H1 (cell line): ENCODE data around the gene FAF2.

ENCODE experiments used
- EZH2 ChIP-seq: fragments of 200-600 bp; sonication (generic); IDR thresholded peaks from 2 replicates; pipeline ENCODE4 v1.7.1; 2012; ENCODE audit warnings: low read depth, mild to moderate bottlenecking, moderate library complexity, low read length, inconsistent platforms; ENCODE audit not compliant: severe bottlenecking
- NRF1 ChIP-seq: IDR thresholded peaks from 2 replicates; pipeline ENCODE4 v1.6.1; 2011; ENCODE audit warnings: mild to moderate bottlenecking, low read depth, low read length, improper control_type of control experiment
- RFX5 ChIP-seq: IDR thresholded peaks from 2 replicates; pipeline ENCODE4 v1.6.1; 2011; ENCODE audit warnings: low read depth, low read length, improper control_type of control experiment, borderline replicate concordance
- TF ChIP-seq, protein P1 (sequence below), 3 experiments: IDR thresholded peaks; 1 replicate in 2 of 3; 2 replicates in 1 of 3; pipeline versions ENCODE4 v1.5.1 to v1.6.1; 2011; ENCODE audit warnings: low read length in 3 of 3, mild to moderate bottlenecking in 3 of 3, inconsistent platforms in 2 of 3, low read depth in 1 of 3, moderate library complexity in 1 of 3; ENCODE audit not compliant: insufficient read depth in 1 of 3; ENCODE audit errors: control extremely low read depth in 1 of 3

GRCh38 chr5:176463113-176463764, 15.1 kb downstream of the FAF2 start:
- TF ChIP-seq EZH2: no peak
- TF ChIP-seq, protein P1, sequence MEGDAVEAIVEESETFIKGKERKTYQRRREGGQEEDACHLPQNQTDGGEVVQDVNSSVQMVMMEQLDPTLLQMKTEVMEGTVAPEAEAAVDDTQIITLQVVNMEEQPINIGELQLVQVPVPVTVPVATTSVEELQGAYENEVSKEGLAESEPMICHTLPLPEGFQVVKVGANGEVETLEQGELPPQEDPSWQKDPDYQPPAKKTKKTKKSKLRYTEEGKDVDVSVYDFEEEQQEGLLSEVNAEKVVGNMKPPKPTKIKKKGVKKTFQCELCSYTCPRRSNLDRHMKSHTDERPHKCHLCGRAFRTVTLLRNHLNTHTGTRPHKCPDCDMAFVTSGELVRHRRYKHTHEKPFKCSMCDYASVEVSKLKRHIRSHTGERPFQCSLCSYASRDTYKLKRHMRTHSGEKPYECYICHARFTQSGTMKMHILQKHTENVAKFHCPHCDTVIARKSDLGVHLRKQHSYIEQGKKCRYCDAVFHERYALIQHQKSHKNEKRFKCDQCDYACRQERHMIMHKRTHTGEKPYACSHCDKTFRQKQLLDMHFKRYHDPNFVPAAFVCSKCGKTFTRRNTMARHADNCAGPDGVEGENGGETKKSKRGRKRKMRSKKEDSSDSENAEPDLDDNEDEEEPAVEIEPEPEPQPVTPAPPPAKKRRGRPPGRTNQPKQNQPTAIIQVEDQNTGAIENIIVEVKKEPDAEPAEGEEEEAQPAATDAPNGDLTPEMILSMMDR (IDR thresholded peaks at IDR 0.05; ENCODE audit: control extremely low read depth in 1 of 3, insufficient read depth in 1 of 3, low read depth in 1 of 3, low read length in 3 of 3): no peak
- no peak for TF ChIP-seq NRF1
- no peak for TF ChIP-seq RFX5
